Stimulated activated CD8-positive, alpha-beta memory T cell treated with anti-CD3 and anti-CD28 coated beads, Interleukin-15, amount 100 ng/mL, for 1 hour (primary cell): ENCODE data around the gene ZSCAN4.

Source experiments
- DNase-seq: peaks from one replicate; pipeline ENCODE4 v3.0.0-alpha.2; 2020; ENCODE audit warnings: low read depth

The ZSCAN4 gene

DNA sequence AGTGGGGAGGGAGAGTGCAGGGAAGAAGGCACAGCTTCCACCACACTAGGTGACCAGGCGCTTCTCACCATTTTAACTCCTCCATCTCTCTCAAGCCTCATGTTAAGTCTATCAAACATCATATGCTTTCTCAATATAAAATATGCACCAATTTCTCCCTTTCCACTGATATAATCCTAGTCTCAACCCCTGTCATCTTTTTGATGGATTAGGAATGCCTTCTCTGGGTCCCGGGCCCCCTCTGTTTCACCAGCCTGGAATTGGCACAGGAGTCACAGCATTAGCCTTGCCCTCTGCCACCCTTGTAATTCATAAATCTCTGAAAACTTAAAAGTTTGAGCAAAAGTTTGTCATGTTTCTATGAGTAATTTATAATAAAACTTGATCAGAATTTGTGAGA lies at the start of gene ZSCAN4:
Gene ZSCAN4, plus strand, starts transcription at position 301 of the 400 bp plus-strand sequence. CDS start 7,211 bp downstream, outside the sequence.
- DNase-seq: no peak

DNA sequence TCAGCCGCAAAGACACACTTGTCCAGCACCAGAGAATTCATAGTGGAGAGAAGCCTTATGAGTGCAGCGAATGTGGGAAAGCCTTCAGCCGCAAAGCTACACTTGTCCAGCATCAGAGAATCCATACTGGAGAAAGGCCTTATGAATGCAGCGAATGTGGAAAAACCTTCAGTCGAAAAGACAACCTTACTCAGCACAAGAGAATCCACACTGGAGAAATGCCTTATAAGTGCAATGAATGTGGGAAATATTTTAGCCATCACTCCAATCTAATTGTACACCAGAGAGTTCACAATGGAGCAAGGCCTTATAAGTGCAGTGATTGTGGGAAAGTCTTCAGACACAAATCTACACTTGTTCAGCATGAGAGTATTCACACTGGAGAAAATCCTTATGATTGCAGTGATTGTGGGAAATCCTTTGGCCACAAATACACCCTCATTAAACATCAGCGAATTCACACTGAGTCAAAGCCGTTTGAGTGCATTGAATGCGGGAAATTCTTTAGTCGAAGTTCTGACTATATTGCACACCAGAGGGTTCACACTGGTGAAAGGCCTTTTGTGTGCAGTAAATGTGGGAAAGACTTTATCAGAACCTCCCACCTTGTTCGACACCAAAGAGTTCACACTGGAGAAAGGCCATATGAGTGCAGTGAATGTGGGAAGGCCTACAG lies 47.9 kb upstream of the ZSCAN4 start:
- no peak for DNase-seq

GRCh38 chr19:57623091-57623490 lies 45.6 kb upstream of the ZSCAN4 start:
- DNase-seq: no peak

DNA sequence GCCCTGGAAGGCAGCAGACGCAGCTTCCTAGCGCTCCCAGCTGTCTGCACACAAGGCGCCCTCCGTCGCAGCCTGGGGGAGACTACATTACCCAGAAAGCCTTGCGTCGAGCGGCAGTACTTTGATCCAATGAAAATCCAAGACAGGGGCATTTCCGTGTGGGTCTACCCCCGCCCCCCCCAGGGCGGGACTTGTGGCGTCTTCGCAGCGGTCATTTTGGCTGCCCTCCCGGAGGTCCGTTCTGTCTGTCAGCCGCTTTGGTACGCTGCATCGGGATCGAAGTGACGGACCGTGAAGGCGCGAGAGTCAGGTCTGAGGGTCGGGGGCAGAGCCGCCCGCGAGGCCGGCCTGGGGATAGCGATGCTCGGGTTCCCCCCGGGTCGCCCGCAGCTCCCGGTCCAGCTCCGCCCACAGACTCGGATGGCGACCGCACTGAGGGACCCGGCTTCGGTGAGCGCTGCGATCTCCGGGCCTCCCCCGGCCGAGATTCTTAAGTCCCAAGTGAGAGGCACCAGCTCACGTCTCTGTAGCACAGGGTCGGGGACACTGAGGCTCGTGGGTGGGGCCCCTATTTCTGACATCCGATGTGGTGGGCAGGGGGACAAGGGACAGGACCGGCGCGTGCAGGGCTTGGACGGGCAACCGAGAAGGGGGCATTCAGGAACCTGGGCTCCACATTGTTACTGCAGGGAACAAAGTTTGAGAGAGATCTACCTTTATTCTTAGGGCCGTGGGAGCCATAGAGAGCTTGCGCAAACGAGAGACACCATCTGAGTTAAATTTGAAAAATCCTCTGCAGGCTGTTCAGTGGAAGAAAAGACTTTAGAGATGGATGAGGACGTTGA lies 35.5 kb upstream of the ZSCAN4 start, which contains the start of gene ZNF211:
Gene ZNF211, plus strand, starts transcription at position 182 of the 845 bp plus-strand sequence. Its CDS starts 179 bp downstream, at position 361.
- DNase-seq: peak; percentile 79

GRCh38 chr19:57633832-57634131 lies 35.0 kb upstream of the ZSCAN4 start:
- no peak for DNase-seq

- DNase-seq: no peak
Observed at GRCh38 chr19:57637379-57637778, 31.4 kb upstream of the ZSCAN4 start.

- no peak for DNase-seq
Observed at GRCh38 chr19:57641715-57642234, 27.0 kb upstream of the ZSCAN4 start.

DNA sequence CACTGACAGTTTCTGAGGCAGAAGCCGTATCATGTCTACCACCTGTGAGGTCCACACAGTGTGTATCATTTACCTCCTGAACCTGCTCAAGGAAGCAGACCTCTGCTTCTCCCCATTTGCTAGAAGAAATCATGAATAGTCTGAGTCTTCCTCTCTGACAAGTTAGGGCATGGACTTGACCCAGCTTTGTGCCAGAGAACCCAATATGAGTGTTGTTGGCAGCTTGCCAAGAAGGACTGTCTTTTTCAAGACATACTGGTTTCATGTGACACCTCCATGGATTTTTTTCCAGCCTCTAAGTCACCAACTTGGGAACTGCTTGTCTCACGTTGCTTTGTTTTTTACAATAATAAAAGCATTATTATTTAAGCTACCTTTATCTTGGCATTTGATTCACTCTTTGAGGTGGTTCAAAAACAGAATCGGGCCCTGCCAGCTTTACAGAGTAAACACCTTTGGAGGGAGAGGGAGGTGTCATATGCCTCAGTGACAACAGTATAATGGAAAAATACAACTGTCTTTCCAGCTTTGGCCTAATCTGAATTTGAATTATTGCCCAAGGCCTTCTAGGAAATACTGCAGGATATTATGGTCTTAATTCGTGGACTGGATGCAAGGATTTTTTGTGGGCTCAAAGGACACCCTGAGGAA lies 26.2 kb upstream of the ZSCAN4 start:
- no peak for DNase-seq

DNA sequence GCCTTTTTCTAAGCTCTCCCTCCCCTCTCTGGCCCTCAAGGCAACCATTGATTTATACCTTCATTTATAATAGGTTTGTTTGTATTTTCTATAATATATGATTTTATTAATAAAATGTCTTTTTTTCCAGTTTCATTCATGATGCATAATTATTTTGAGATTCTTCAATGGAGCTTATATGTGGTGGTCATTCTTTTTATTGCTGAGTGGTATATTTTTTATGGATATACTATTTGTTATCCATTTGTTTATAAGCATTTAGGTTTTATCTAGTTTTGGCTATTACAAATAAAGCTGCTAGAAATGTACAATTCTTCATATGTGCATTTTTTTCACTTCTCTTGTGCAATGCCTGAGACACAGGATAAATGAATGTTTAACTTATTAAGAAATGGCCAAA lies 25.0 kb upstream of the ZSCAN4 start:
- DNase-seq: no peak

- no peak for DNase-seq
Observed at GRCh38 chr19:57648331-57649003, 20.3 kb upstream of the ZSCAN4 start.

DNA sequence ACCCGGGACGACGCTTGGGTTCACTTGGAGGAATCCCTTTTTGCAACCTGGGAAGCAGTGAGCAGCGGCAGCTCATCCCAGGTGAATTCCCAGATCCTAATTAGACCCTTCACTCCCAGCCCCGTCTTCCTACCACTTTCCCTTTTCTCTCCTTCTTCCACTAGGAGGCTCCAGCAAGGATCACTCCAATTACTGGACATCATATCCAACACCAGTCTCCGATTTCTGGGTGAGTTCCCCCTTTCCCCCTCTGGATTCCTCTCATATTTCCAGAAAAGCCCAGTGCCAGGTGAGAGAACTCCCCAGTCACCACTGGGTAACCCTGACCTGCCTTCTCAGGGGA lies 17.1 kb upstream of the ZSCAN4 start:
- no peak for DNase-seq

DNA sequence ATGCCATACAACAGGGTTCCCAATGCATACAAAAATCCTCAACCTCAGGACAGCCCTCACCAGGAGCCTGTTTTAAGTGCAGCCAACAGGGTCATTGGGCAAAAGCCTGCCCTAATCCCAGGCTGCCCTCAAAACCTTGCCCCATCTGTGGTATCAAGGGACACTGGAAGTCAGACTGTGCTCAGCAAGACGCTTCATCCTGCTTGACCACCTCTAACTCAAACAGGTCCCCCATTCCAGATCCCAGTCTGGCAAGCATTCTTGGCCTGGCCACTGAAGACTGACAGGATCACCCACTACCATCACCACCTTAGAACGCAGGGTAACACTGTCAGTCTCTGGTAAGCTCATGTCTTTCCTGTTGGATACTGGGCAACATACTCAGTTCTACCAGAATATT lies 15.0 kb upstream of the ZSCAN4 start:
- DNase-seq: no peak

GRCh38 chr19:57655443-57655842 lies 13.3 kb upstream of the ZSCAN4 start:
- DNase-seq: no peak

GRCh38 chr19:57656346-57656745 lies 12.4 kb upstream of the ZSCAN4 start:
- DNase-seq: no peak

- DNase-seq: no peak
Observed at GRCh38 chr19:57664269-57665127, 4.2 kb upstream of the ZSCAN4 start.

DNA sequence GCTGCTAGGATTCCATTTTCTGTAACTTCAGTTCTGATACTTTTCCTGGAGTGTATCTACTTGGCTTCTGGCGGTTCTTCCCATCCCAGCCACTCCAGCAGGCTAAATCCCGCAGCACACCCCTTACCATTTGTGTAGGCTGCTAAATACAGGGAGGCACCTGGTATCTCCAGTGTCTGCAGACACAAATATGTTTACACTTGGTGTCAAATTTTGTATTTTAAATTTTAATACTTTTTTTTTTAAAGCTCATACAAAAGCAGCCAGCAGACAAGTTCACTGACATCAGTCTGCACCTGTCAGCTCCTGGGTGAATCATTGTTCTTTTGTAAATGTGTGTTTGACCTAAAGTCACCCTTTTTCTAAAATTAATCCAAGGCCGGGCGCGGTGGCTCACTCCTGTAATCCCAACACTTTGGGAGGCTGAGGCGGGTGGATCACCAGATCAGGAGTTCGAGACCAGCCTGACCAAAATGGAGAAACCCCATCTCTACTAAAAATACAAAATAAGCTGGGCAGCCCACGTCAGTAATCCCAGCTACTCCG lies 3.4 kb upstream of the ZSCAN4 start:
- DNase-seq: no peak

- DNase-seq: no peak
Observed at GRCh38 chr19:57667228-57667627, 1.5 kb upstream of the ZSCAN4 start.

DNA sequence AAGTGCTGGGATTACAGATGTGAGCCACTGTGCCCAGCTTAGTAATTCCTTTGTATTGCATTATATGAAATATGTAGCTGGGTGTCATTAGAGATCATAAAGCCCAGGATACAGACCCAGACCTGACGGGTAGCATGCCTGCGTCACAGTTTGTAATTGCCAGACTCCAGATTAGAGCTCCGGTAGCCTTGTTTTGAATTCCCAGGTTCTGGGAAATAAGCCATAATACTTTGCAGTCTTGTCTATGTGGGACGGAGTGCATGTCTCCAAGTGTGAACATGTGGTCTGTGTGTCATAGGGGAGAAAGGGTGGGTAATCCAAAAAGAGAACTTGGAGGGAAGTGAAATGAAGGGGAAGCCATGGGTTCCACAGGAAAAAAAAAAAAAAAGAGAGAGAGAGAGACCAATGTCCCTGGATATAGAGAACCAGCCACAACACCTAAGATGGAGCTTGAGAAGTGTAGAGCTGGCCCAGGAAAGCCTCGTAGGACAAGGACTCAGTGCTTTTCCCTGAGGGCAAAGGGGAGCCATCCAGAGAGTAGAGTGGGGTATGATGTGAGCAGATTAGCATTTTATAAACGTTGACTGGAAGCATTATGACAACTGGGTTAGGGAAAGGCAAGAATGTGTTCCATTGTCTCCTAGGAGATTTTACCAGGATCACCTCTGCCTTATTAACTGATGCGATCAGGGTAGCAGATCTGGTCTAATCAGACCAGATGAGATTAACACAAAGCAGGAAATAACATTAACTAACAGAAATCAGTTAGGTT lies 2.6 kb downstream of the ZSCAN4 start:
- no peak for DNase-seq

- DNase-seq: no peak
Observed at GRCh38 chr19:57672466-57672865, 3.7 kb downstream of the ZSCAN4 start.

GRCh38 chr19:57675881-57676280 lies 7.1 kb downstream of the ZSCAN4 start:
- DNase-seq: no peak
